GM19395 (cell line): ENCODE data around the gene ARHGEF39.

ENCODE experiments used
- ATAC-seq: cut with Tn5 transposase; IDR thresholded peaks from one replicate; pipeline ENCODE4 v1.9.1; 2021; ENCODE audit warnings: mild to moderate bottlenecking, moderate library complexity; ENCODE audit not compliant: unreplicated experiment

ARHGEF39 gene

GRCh38 chr9:35664531-35665470, at the start of gene ARHGEF39:
ARHGEF39 (minus strand) TSS chr9:35665195; CDS start chr9:35665169, 26 bp downstream.
- ATAC-seq: peak; percentile 87

DNA sequence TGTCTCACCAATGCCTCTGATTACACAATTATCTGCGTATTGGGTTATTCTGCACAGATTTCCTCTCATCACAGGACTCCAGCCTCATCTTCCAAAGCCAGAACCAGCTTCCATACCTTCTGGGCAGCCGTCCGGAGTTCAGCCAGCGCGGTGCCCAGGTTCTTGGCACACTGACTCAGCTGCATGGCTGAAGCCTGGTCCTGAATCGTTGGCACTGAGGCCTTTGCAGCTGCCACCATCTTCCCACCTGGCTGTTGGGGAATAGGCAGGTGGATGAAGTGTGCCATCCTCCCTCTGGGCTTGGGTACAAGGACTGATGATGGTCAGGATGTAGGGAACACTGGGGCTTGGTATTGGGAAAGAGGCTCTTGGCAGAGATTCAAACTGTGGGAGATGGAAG, 49.1 kb upstream of the ARHGEF39 start:
- no peak for ATAC-seq

- no peak for ATAC-seq
Observed at GRCh38 chr9:35713578-35713977, 48.6 kb upstream of the ARHGEF39 start.

DNA sequence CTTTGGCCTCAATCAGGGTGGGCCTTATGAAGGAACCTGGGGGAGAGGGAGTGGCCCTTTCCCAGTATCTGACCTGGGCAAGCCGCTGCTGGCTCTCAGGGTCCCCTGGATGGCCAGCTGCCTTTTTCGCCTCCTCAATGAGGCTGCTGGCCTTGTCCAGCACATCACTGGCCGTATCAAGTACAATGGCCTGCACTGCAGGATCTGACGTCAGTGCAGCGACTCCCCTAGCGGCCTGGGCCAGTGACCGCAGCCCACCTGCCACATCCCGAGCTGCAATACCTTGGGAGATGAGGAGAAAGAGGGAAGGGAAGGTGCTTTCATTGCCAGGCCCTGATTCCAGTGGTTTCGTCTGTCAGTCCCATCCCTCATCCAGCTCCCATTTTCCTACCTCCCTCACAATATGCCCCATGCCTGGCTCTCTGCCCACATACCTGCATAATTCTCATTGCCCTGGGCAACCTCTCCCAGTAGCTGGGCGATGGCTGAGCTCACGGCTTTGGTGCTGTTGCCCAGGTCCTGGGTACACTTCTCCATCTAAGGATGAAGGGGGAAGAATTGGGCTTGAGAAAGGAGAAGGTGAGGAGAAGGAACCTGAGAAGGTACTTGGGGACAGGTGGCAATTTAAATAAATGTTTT, 47.9 kb upstream of the ARHGEF39 start:
- no peak for ATAC-seq

- no peak for ATAC-seq
Observed at GRCh38 chr9:35711501-35712428, 46.8 kb upstream of the ARHGEF39 start.

GRCh38 chr9:35710818-35711500, 46.0 kb upstream of the ARHGEF39 start:
- ATAC-seq: no peak

DNA sequence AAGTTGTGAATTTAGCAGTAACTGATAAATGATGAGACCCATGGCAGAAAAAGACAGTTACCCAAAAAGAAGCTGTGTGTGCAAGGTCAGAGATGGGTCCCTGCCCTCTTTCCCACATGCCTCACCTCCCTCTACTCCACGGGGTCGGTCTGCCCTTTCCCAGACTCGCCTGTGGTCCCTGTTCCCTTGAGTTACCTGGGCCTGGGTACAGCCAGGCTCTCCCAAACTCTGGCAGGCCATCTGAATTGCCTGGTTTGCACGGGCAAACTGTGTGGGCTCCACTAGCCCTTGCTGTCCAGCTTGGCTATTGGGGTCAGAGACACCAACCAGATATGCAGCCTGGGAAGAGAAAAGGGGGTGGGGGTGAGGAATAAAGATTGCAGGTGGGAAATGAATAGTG, 43.2 kb upstream of the ARHGEF39 start:
- no peak for ATAC-seq

- no peak for ATAC-seq
Observed at GRCh38 chr9:35706951-35707350, 42.0 kb upstream of the ARHGEF39 start.

- ATAC-seq: no peak
Observed at GRCh38 chr9:35705836-35706430, 40.9 kb upstream of the ARHGEF39 start.

- no peak for ATAC-seq
Observed at GRCh38 chr9:35705372-35705771, 40.4 kb upstream of the ARHGEF39 start.

DNA sequence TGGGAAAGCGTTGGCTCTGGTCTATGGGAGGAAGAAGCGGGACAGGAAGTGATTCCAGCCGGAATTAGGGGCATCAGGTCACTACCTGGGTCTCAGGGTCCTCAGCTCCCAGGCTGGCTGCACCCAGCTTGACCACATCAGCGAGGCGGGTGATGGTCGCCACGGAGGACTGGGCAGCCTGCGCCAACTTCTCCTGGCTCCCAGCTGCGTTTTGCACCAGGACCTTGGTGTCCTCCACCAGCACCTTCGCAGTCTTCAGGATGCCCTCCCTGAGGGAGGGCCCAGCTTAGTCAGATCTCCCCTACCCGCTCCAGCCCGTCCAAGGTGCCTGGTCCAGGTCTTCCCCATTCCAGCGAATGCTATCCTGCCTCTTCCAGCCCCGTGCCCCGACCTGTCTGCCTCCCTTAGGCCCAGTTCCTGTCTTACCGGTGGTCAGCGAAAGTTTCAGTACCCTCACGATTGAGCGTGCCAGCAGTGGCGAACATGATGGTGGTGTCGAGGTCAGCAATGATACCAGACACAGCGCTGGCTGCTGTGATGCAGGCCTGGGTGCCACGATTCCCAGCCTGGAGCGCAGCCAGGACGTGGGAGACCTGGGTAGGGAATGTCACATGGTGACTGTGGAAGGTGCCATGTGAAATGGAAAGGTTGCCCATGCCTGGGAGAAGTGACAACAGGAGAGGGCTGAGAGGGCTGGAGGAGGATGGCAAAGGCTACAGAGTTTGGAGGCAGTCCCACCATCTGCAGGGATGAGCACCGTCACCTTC, 39.1 kb upstream of the ARHGEF39 start:
- no peak for ATAC-seq

- no peak for ATAC-seq
Observed at GRCh38 chr9:35702696-35703095, 37.7 kb upstream of the ARHGEF39 start.

GRCh38 chr9:35700942-35701341, 35.9 kb upstream of the ARHGEF39 start:
- ATAC-seq: no peak

DNA sequence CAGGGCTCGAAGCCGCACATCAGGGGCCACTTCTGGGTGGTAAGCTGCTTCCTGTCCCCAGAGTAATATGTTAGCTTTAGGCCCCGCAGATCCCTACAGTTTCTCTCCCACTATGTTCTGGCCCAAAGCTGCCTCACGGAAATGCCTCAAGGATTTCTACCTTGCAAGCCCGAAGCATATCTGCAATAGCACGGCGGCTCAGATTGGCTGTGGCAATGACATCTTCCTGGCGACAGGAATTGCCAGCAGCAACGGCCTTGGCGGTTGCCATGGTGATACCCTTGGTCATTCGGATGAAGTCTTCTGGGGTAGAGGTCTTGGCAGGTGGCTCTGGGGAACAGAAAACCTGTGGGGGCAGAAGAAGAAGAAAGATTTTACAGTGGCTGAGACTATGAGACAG, 35.0 kb upstream of the ARHGEF39 start:
- ATAC-seq: no peak

DNA sequence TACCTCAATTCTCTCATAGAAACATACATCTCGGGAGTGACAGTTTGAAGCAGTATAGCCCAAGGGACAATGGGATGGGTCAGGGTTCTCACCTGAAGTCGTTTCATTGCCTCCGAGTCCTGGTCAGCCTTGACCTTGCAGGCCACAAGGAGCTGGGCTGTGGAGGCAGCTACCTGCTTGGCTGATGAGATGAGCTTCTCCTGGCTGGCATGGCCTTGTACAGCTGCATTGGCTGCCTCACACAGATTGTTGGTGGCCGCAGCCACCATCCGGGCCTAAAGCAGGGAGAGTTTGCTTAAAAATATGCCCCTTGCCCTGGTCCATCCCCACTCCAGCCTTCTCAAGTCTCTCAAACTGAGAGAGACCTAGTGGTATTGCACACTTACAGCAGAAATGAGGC, 33.2 kb upstream of the ARHGEF39 start:
- no peak for ATAC-seq

GRCh38 chr9:35697486-35697885, 32.5 kb upstream of the ARHGEF39 start:
- no peak for ATAC-seq

GRCh38 chr9:35696520-35697215, 31.7 kb upstream of the ARHGEF39 start:
- peak; percentile 79 for ATAC-seq

GRCh38 chr9:35695943-35696401, 31.0 kb upstream of the ARHGEF39 start:
- no peak for ATAC-seq
